GM12878 (cell line): ENCODE measurements around the gene CTNS.

Source experiments
- CEBPB ChIP-seq, 2 experiments: fragments of 150-350 bp in 1 of 2; IDR thresholded peaks; 2 replicates each; pipeline ENCODE4 v1.6.1; 2012 to 2014; ENCODE audit warnings: low read depth in 2 of 2, low read length in 2 of 2, borderline replicate concordance in 1 of 2, inconsistent platforms in 1 of 2
- CREB1 ChIP-seq: IDR thresholded peaks from 2 replicates; pipeline ENCODE4 v1.6.1; 2012; ENCODE audit warnings: low read depth, mild to moderate bottlenecking, inconsistent platforms
- CTCF ChIP-seq, 3 experiments: IDR thresholded peaks in 2 of 3; conservative IDR thresholded peaks in 1 of 3; 2 replicates each; pipeline ENCODE4 v1.5.1; 2011; ENCODE audit warnings: low read depth in 3 of 3, low read length in 3 of 3, mild to moderate bottlenecking in 3 of 3, control low read depth in 2 of 3, moderate library complexity in 2 of 3, inconsistent platforms in 1 of 3, mixed read lengths in 1 of 3; ENCODE audit not compliant: control insufficient read depth in 2 of 3, insufficient read depth in 1 of 3; ENCODE audit errors: extremely low read depth in 1 of 3
- EED ChIP-seq: sonication (generic); IDR thresholded peaks from 2 replicates; pipeline ENCODE4 v1.6.1; 2016; ENCODE audit warnings: antibody characterized with exemption, low read depth
- ETV6 ChIP-seq, 2 experiments: fragments of 450-650 bp in 1 of 2; IDR thresholded peaks in 1 of 2; conservative IDR thresholded peaks in 1 of 2; 2 replicates each; pipeline ENCODE4 v1.6.1; 2014; ENCODE audit warnings: antibody characterized with exemption in 1 of 2, borderline replicate concordance in 1 of 2, low read depth in 1 of 2, mild to moderate bottlenecking in 1 of 2, moderate library complexity in 1 of 2
- EZH2 ChIP-seq: IDR thresholded peaks from 2 replicates; pipeline ENCODE4 v1.6.1; 2012; ENCODE audit warnings: low read depth, mild to moderate bottlenecking, control low read depth, inconsistent platforms, low read length, borderline replicate concordance; ENCODE audit not compliant: control insufficient read depth
- GABPA ChIP-seq: IDR thresholded peaks from 2 replicates; pipeline ENCODE4 v1.6.1; 2014; ENCODE audit warnings: antibody characterized with exemption, low read depth, mild to moderate bottlenecking, inconsistent platforms
- JUND ChIP-seq: IDR thresholded peaks from 2 replicates; pipeline ENCODE4 v1.6.1; 2012; ENCODE audit warnings: low read depth, mild to moderate bottlenecking, low read length, improper control_type of control experiment, moderate library complexity
- MTA3 ChIP-seq: IDR thresholded peaks from 2 replicates; pipeline ENCODE4 v1.6.1; 2012; ENCODE audit warnings: low read length, inconsistent platforms, borderline replicate concordance
- POLR2A ChIP-seq: IDR thresholded peaks from 2 replicates; pipeline ENCODE4 v1.6.1; 2011; ENCODE audit warnings: low read depth, mild to moderate bottlenecking, low read length
- POLR2AphosphoS5 ChIP-seq: IDR thresholded peaks from 2 replicates; pipeline ENCODE4 v1.6.1; 2011; ENCODE audit warnings: mild to moderate bottlenecking, low read length, inconsistent platforms
- USF2 ChIP-seq: IDR thresholded peaks from 2 replicates; pipeline ENCODE4 v1.6.1; 2011; ENCODE audit warnings: low read depth, low read length, improper control_type of control experiment, borderline replicate concordance
- ZNF24 ChIP-seq: fragments of 450-650 bp; IDR thresholded peaks from 2 replicates; pipeline ENCODE4 v1.6.1; 2017; ENCODE audit warnings: antibody characterized with exemption, mild to moderate bottlenecking

- no peak for TF ChIP-seq USF2
- no peak for TF ChIP-seq POLR2AphosphoS5
- no peak for TF ChIP-seq EED
- TF ChIP-seq ETV6 (conservative IDR thresholded peaks at IDR 0.05 in 1 of 2, IDR thresholded peaks at IDR 0.05 in 1 of 2; ENCODE audit: borderline replicate concordance in 1 of 2, low read depth in 1 of 2): no peak
- no peak for TF ChIP-seq CTCF (IDR thresholded peaks at IDR 0.05 in 2 of 3, conservative IDR thresholded peaks at IDR 0.05 in 1 of 3; ENCODE audit: control insufficient read depth in 2 of 3, extremely low read depth in 1 of 3, insufficient read depth in 1 of 3, low read depth in 3 of 3, low read length in 3 of 3)
- no peak for TF ChIP-seq JUND
- no peak for TF ChIP-seq GABPA
- TF ChIP-seq ZNF24: no peak
- TF ChIP-seq MTA3: no peak
- no peak for TF ChIP-seq CEBPB (IDR thresholded peaks at IDR 0.05; ENCODE audit: borderline replicate concordance in 1 of 2, low read depth in 2 of 2, low read length in 2 of 2)
- no peak for TF ChIP-seq CREB1
- no peak for TF ChIP-seq POLR2A
- no peak for TF ChIP-seq EZH2
Measured at GRCh38 chr17:3609689-3610088, 26.9 kb upstream of the CTNS start.
